Glomerular visceral epithelial cell (primary cell): ENCODE data around the gene PRMT7.
A peak's percentile ranks its signal among the peaks of the same experiment; 100 is the strongest.

Source experiments
- DNase-seq: peaks from one replicate; pipeline ENCODE4 v3.0.0-alpha.2; 2016; ENCODE audit errors: extremely low spot score

PRMT7 gene

GRCh38 chr16:68363658-68364521, 53.1 kb downstream of the PRMT7 start:
- DNase-seq: no peak

GRCh38 chr16:68364561-68364998, 53.8 kb downstream of the PRMT7 start:
- no peak for DNase-seq

- DNase-seq: no peak
Measured at GRCh38 chr16:68365167-68365817, 54.5 kb downstream of the PRMT7 start.

- no peak for DNase-seq
Measured at GRCh38 chr16:68366062-68366461, 55.2 kb downstream of the PRMT7 start.

GRCh38 chr16:68367030-68367429, 56.2 kb downstream of the PRMT7 start:
- peak; percentile 19 for DNase-seq

- DNase-seq: no peak
Measured at GRCh38 chr16:68367440-68367839, 56.6 kb downstream of the PRMT7 start.

GRCh38 chr16:68367891-68368290, 57.1 kb downstream of the PRMT7 start:
- DNase-seq: no peak

- peak; percentile 4 for DNase-seq
Measured at GRCh38 chr16:68368301-68368888, 57.6 kb downstream of the PRMT7 start.

- DNase-seq: no peak
Measured at GRCh38 chr16:68369168-68369567, 58.3 kb downstream of the PRMT7 start.

- DNase-seq: no peak
Measured at GRCh38 chr16:68369697-68370580, 59.1 kb downstream of the PRMT7 start.

GRCh38 chr16:68370581-68371275, 59.9 kb downstream of the PRMT7 start:
- DNase-seq: no peak

GRCh38 chr16:68371276-68371651, 60.4 kb downstream of the PRMT7 start:
- DNase-seq: no peak

- DNase-seq: no peak
Measured at GRCh38 chr16:68371706-68372380, 61.0 kb downstream of the PRMT7 start.

GRCh38 chr16:68372381-68372720, 61.5 kb downstream of the PRMT7 start:
- no peak for DNase-seq

- no peak for DNase-seq
Measured at GRCh38 chr16:68372806-68373205, 62.0 kb downstream of the PRMT7 start.

GRCh38 chr16:68373528-68374245, 62.9 kb downstream of the PRMT7 start:
- no peak for DNase-seq

GRCh38 chr16:68374246-68374805, 63.5 kb downstream of the PRMT7 start:
- DNase-seq: no peak

GRCh38 chr16:68374961-68375660, 64.3 kb downstream of the PRMT7 start:
- DNase-seq: no peak
